Mononuclear cell (primary cell): ENCODE measurements around the gene RIPOR2. TPM values are rescaled to one million over a fixed set of nuclear protein-coding genes. Genes with fewer than 3 reads are reported as not detected.

Experiments
- H3K27me3 ChIP-seq: 2 replicates; pipeline ENCODE4 v1.6.0; 2011; ENCODE audit warnings: low read length, control low read depth; ENCODE audit not compliant: insufficient read depth
- H3K4me1 ChIP-seq: 2 replicates; pipeline ENCODE4 v1.5.1; 2011; ENCODE audit warnings: mild to moderate bottlenecking, low read length, control low read depth; ENCODE audit not compliant: insufficient read depth
- H3K4me3 ChIP-seq: 2 replicates; pipeline ENCODE4 v1.5.1; 2011; ENCODE audit warnings: mild to moderate bottlenecking, low read length, moderate library complexity
- H3K9me3 ChIP-seq: 2 replicates; pipeline ENCODE4 v1.5.1; 2011; ENCODE audit warnings: low read depth, mild to moderate bottlenecking, control low read depth, low read length
- total RNA-seq: library from RNA; depleted of rRNA; stranded (reverse); fragments of >200 nt; gene quantifications from one replicate; pipeline ENCODE4 v1.2.3, GENCODE V29; 2012

Gene RIPOR2
- total RNA-seq, 1 donor: 128 TPM

- Histone ChIP-seq H3K9me3 (no peaks in the 10 kb centered on the region), H3K27me3 (no peaks in the 10 kb centered on the region), H3K4me3 (no peak overlapping the region), H3K4me1 (peaks cover 4% of the 10 kb centered on the region)
Measured at GRCh38 chr6:24825130-24825630, 110.6 kb downstream of the RIPOR2 start.

- no peaks in the 10 kb centered on the region for H3K27me3 ChIP-seq
Measured at GRCh38 chr6:24824142-24824938, 111.4 kb downstream of the RIPOR2 start.

GRCh38 chr6:24823185-24823584, 112.6 kb downstream of the RIPOR2 start:
- Histone ChIP-seq H3K27me3 (no peaks in the 10 kb centered on the region), H3K4me3 (no peak overlapping the region), H3K4me1 (peaks cover 4% of the 10 kb centered on the region), H3K9me3 (no peaks in the 10 kb centered on the region)

More at GRCh38 chr6:24824142-24824938, 111.4 kb downstream of the RIPOR2 start:
- Histone ChIP-seq H3K9me3 (no peaks in the 10 kb centered on the region), H3K4me1 (peaks cover 4% of the 10 kb centered on the region), H3K4me3 (no peak overlapping the region)

GRCh38 chr6:24822696-24823095, 113.1 kb downstream of the RIPOR2 start:
- Histone ChIP-seq H3K27me3 (no peaks in the 10 kb centered on the region), H3K4me3 (no peak overlapping the region), H3K4me1 (peaks cover 4% of the 10 kb centered on the region), H3K9me3 (no peaks in the 10 kb centered on the region)

GRCh38 chr6:24821860-24822444, 113.8 kb downstream of the RIPOR2 start:
- H3K9me3 ChIP-seq: no peaks in the 10 kb centered on the region
- peaks cover 4% of the 10 kb centered on the region for H3K4me1 ChIP-seq
- no peak overlapping the region for H3K4me3 ChIP-seq
- no peaks in the 10 kb centered on the region for H3K27me3 ChIP-seq

- Histone ChIP-seq H3K9me3 (no peaks in the 10 kb centered on the region), H3K4me3 (no peak overlapping the region), H3K27me3 (no peaks in the 10 kb centered on the region), H3K4me1 (peaks cover 4% of the 10 kb centered on the region)
Measured at GRCh38 chr6:24818346-24818745, 117.4 kb downstream of the RIPOR2 start.

- Histone ChIP-seq H3K4me1 (no peaks in the 10 kb centered on the region), H3K4me3 (no peak overlapping the region), H3K27me3 (no peaks in the 10 kb centered on the region), H3K9me3 (no peaks in the 10 kb centered on the region)
Measured at GRCh38 chr6:24809728-24810127, 126.0 kb downstream of the RIPOR2 start.

- H3K27me3 ChIP-seq: no peaks in the 10 kb centered on the region
- H3K4me3 ChIP-seq: no peak overlapping the region
- H3K4me1 ChIP-seq: no peaks in the 10 kb centered on the region
- no peaks in the 10 kb centered on the region for H3K9me3 ChIP-seq
Measured at GRCh38 chr6:24807584-24807983, 128.2 kb downstream of the RIPOR2 start.

- Histone ChIP-seq H3K9me3 (no peaks in the 10 kb centered on the region), H3K4me3 (no peak overlapping the region), H3K27me3 (no peaks in the 10 kb centered on the region), H3K4me1 (no peaks in the 10 kb centered on the region)
Measured at GRCh38 chr6:24802271-24803059, 133.3 kb downstream of the RIPOR2 start.

GRCh38 chr6:24799541-24799915, 136.2 kb downstream of the RIPOR2 start:
- Histone ChIP-seq H3K4me1 (no peaks in the 10 kb centered on the region), H3K4me3 (no peak overlapping the region), H3K9me3 (no peaks in the 10 kb centered on the region), H3K27me3 (no peaks in the 10 kb centered on the region)

GRCh38 chr6:24798740-24799540, 136.8 kb downstream of the RIPOR2 start, which contains the start of gene ARMH2:
TSS of gene ARMH2 (minus strand) at chr6:24798917. CDS start at chr6:24798857, 60 bp downstream.
- Histone ChIP-seq H3K27me3 (no peaks in the 10 kb centered on the region), H3K4me3 (no peak within 1 kb of the TSS), H3K9me3 (no peaks in the 10 kb centered on the region), H3K4me1 (no peaks in the 10 kb centered on the region)

- no peaks in the 10 kb centered on the region for H3K27me3 ChIP-seq
Measured at GRCh38 chr6:24797596-24798216, 138.1 kb downstream of the RIPOR2 start.

GRCh38 chr6:24796616-24797290, 139.0 kb downstream of the RIPOR2 start:
- H3K9me3 ChIP-seq: no peaks in the 10 kb centered on the region
- H3K27me3 ChIP-seq: no peaks in the 10 kb centered on the region
- H3K4me1 ChIP-seq: no peaks in the 10 kb centered on the region
- H3K4me3 ChIP-seq: no peak overlapping the region

More at GRCh38 chr6:24797596-24798216, 138.1 kb downstream of the RIPOR2 start:
- Histone ChIP-seq H3K4me3 (no peak overlapping the region), H3K9me3 (no peaks in the 10 kb centered on the region), H3K4me1 (no peaks in the 10 kb centered on the region)

GRCh38 chr6:24795106-24795505, 140.7 kb downstream of the RIPOR2 start:
- no peaks in the 10 kb centered on the region for H3K9me3 ChIP-seq
- H3K4me1 ChIP-seq: no peaks in the 10 kb centered on the region
- no peak overlapping the region for H3K4me3 ChIP-seq
- no peaks in the 10 kb centered on the region for H3K27me3 ChIP-seq
